AG10803 (cell line): Measurements from ENCODE around the gene KCNQ1.

Source experiments
- DNase-seq: peaks from one replicate; pipeline ENCODE4 v3.0.0; 2010; ENCODE audit warnings: low read depth
- H3K4me3 ChIP-seq: 2 replicates; pipeline ENCODE4 v1.5.1; 2011; ENCODE audit warnings: mild to moderate bottlenecking, low read length, control low read depth
- CTCF ChIP-seq: conservative IDR thresholded peaks from 2 replicates; pipeline ENCODE4 v1.5.1; 2011; ENCODE audit warnings: mild to moderate bottlenecking, low read length, control low read depth, inconsistent platforms

Gene KCNQ1

DNA sequence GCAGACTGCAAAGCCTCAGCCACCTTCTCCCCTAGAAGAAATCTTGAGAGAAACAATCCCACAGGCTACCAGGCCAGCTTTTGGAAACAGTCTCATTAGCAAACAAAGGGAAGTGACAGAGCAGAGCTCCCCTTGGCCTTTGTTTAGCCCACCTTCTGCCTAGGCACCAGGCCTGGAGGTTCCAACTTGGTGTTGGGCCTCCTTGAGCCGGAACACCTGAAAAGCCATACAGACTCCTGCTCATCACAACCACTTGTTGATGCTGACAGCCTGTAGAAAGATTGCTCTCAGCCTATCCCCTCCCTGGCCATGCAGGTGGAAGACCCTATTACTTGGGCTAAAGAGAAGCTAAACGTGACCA is 228.4 kb downstream of the KCNQ1 start:
- no peak overlapping the region for H3K4me3 ChIP-seq
- TF ChIP-seq CTCF: no peak
- no peak for DNase-seq

DNA sequence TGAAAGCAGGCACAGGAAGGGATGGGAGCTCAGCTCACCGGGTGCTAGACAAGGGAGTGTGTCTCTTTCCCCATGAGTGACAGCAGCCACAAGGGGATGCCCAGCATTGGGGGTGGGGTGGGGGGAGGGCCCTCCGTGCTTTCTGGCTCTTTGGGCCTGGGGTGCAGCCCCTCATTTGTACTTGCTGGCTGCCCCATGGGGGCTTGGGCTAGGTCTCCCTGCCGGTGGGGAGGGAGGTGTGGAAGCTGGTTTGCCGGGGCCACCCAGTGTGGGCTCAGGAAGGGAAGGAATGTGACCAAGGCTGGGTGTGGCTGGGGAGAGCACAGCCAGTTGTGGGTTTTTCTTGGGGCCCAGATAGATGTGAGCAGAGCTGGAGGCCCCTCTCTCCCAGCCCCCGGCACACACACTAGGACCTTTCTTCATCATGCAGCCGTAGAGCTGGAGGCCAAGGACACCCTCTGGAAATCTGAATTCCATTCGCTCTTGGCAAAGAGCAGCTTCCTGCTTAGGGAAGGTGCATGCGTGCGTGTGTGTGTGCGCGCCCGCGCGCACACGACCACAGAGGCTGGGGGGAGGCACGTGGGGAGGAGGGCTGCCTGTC is 229.2 kb downstream of the KCNQ1 start:
- no peak for DNase-seq
- no peak for TF ChIP-seq CTCF
- H3K4me3 ChIP-seq: no peak overlapping the region

DNA sequence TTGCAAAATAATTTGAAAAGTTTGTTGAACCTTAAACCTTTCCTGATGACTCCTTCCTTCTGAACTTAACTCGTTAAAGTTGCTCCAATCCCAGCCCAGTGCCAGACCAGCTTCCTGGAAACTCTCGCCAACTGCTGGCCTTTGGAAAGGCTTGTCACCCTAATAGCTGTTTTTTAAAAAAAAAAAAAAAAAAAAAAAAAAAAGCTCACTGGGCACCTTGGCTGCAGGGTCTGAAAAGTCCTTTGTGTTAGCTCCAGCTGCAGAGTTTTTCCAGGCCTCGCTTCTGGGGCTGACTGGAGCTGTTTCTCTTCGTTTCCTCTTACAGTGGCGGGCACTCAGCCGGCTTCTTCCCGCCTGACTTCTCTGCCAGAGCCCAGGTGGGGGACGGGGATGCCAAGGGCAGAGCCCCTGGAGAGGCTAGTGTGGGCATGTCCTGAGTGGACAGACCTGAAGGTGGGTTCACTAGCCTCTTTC is 229.9 kb downstream of the KCNQ1 start:
- no peak for DNase-seq
- no peak overlapping the region for H3K4me3 ChIP-seq
- no peak for TF ChIP-seq CTCF

DNA sequence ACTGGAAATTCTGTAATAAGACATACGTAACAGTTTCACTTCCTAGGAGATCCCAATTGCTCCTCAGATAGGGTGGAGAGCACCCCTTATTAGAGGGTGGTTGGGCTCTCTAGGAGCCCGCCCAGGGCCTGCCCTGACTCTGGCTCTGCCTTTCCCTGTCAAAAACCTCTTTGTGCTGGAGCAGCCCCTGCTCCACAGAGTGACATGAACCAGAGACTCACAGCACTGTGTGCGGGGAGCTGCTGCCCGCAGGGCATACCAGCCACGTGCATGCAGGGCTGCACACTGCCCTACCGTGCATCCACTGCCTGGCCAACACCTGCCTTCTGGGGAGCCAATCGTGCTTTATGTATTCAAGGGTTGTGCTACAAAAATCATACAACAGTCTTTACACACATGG is 230.7 kb downstream of the KCNQ1 start:
- TF ChIP-seq CTCF: no peak
- no peak for DNase-seq
- no peak overlapping the region for H3K4me3 ChIP-seq

DNA sequence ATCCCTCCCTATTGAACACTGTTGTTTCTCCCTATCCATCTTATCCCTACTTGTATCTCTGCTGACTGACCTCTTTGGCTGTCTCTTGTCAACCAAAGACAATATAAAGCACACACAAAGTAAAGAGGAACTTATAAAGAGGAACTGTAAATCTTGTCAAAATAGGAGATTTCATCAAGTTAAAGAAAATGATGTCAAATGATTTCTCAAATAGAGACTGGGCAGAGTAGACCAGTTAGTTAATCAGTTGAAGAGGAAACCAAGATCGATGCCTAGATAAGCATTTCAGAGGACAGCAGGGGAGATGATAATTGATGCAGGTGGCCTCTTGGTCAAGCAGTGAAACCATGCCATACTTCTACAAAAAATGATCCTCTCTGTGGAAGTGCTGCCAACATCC is 232.3 kb downstream of the KCNQ1 start:
- H3K4me3 ChIP-seq: no peak overlapping the region
- no peak for TF ChIP-seq CTCF
- DNase-seq: no peak

DNA sequence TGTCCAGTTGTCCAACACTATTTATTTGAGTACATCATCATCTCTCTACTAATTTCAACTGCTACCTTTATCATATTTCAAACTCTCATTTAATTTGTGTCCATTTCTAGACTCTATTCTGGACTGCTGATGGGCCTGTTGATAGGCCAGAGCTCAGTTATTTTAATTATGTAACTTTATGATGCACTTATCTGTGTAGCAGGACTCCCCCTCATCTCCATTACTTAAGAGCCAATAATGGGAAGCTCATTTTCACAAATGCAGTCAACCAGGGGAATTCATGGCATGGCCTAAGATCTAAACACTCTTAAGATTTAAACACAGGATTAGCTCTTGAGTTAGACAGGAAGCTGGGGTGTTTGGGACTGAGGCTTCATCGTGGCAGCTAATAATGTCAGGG is 233.6 kb downstream of the KCNQ1 start:
- no peak overlapping the region for H3K4me3 ChIP-seq
- no peak for TF ChIP-seq CTCF
- DNase-seq: no peak

- TF ChIP-seq CTCF: no peak
- no peak overlapping the region for H3K4me3 ChIP-seq
- DNase-seq: no peak
Observed at GRCh38 chr11:2679011-2679676, 234.3 kb downstream of the KCNQ1 start.
